Thoracic aorta (tissue), 2 donors: ENCODE data around the gene NES. TPM values are rescaled to one million over a fixed set of nuclear protein-coding genes. Genes with fewer than 3 reads are reported as not detected.

Experiments used
- ATAC-seq: fragments of 150-250 bp; one replicate; pipeline ENCODE4 v1.8.0; 2017; ENCODE audit warnings: low read depth; ENCODE audit not compliant: insufficient number of reproducible peaks, low FRiP score
- DNase-seq: peaks from one replicate; pipeline ENCODE4 v3.0.0-alpha.2; 2020; ENCODE audit warnings: low spot score
- H3K27ac ChIP-seq, 2 donors: fragments of 200-600 bp; sonication (generic); 1 replicate in 1 of 2; 2 replicates in 1 of 2; pipeline ENCODE4 v1.5.1; 2016; ENCODE audit warnings: mild to moderate bottlenecking in 2 of 2, moderate library complexity in 2 of 2
- H3K27me3 ChIP-seq: fragments of 200-600 bp; sonication (generic); replicated peaks from 2 replicates; pipeline ENCODE4 v1.6.0; 2016; ENCODE audit warnings: mild to moderate bottlenecking; ENCODE audit not compliant: insufficient read depth
- H3K36me3 ChIP-seq: fragments of 200-600 bp; sonication (generic); one replicate; pipeline ENCODE4 v1.5.1; 2016
- H3K4me1 ChIP-seq, 2 donors: fragments of 200-600 bp; sonication (generic); 1 replicate in 1 of 2; 2 replicates in 1 of 2; pipeline versions ENCODE4 v1.5.1 to v1.6.0; 2016; ENCODE audit warnings: low read depth in 2 of 2, mild to moderate bottlenecking in 1 of 2; ENCODE audit not compliant: control insufficient read depth in 1 of 2
- H3K4me3 ChIP-seq: fragments of 200-600 bp; sonication (generic); 2 replicates; pipeline ENCODE4 v1.5.1; 2016; ENCODE audit warnings: mild to moderate bottlenecking
- H3K9me3 ChIP-seq: fragments of 200-600 bp; sonication (generic); 2 replicates; pipeline ENCODE4 v1.5.1; 2016
- CTCF ChIP-seq: fragments of 200-600 bp; sonication (generic); IDR thresholded peaks from one replicate; pipeline ENCODE4 v1.5.1; 2019; ENCODE audit warnings: antibody characterized with exemption
- total RNA-seq, 2 donors: library from RNA; depleted of rRNA; stranded (reverse); fragments of >200 nt; gene quantifications; one replicate each; pipeline versions ENCODE4 v1.1.0 to v1.2.3, GENCODE V29; 2016

NES gene
- total RNA-seq, 2 donors from 2014 or later, result 30.6 to 30.9 TPM

- H3K4me3 ChIP-seq, result no peak overlapping the region
- no peaks in the 10 kb centered on the region for H3K27me3 ChIP-seq
- no peak for DNase-seq
- H3K36me3 ChIP-seq, result no peaks in the 10 kb centered on the region
- H3K27ac ChIP-seq, result no peak overlapping the region
- no peak for ATAC-seq
- no peak for TF ChIP-seq CTCF
- H3K4me1 ChIP-seq, result peaks cover 7 to 10% of the 10 kb centered on the region in 2 donors
- no peaks in the 10 kb centered on the region for H3K9me3 ChIP-seq
These were observed 47.3 kb downstream of the NES start for GRCh38 chr1:156629823-156630449.

- DNase-seq (no peak), ATAC-seq (no peak)
- no peak overlapping the region for H3K4me3 ChIP-seq
- H3K27me3 ChIP-seq, result peaks cover 4% of the 10 kb centered on the region
- no peaks in the 10 kb centered on the region for H3K9me3 ChIP-seq
- peaks cover 13 to 22% of the 10 kb centered on the region in 2 donors for H3K4me1 ChIP-seq
- TF ChIP-seq CTCF, result peak; percentile 39
- no peaks in the 10 kb centered on the region for H3K36me3 ChIP-seq
- no peak overlapping the region for H3K27ac ChIP-seq
These were observed 49.8 kb downstream of the NES start for GRCh38 chr1:156627313-156627880.

GRCh38 chr1:156626079-156626438 is 51.1 kb downstream of the NES start:
- ATAC-seq, result no peak
- no peak overlapping the region for H3K27ac ChIP-seq
- peaks cover 13 to 22% of the 10 kb centered on the region in 2 donors for H3K4me1 ChIP-seq
- peaks cover 4% of the 10 kb centered on the region for H3K27me3 ChIP-seq
- H3K36me3 ChIP-seq, result no peaks in the 10 kb centered on the region
- H3K4me3 ChIP-seq, result no peak overlapping the region
- TF ChIP-seq CTCF, result no peak
- no peaks in the 10 kb centered on the region for H3K9me3 ChIP-seq
- no peak for DNase-seq

- no peaks in the 10 kb centered on the region for H3K36me3 ChIP-seq
- DNase-seq (no peak), ATAC-seq (no peak)
- H3K9me3 ChIP-seq, result no peaks in the 10 kb centered on the region
- peaks cover 4% of the 10 kb centered on the region for H3K27me3 ChIP-seq
- no peak overlapping the region for H3K27ac ChIP-seq
- peak; percentile 82 for TF ChIP-seq CTCF
- peaks cover 13 to 22% of the 10 kb centered on the region in 2 donors for H3K4me1 ChIP-seq
- peak overlapping the region; percentile 69 for H3K4me3 ChIP-seq
These were observed 51.6 kb downstream of the NES start for GRCh38 chr1:156625436-156626078.

GRCh38 chr1:156624814-156625435 is 52.3 kb downstream of the NES start:
- DNase-seq, result no peak
- Histone ChIP-seq H3K36me3 (no peaks in the 10 kb centered on the region), H3K9me3 (no peaks in the 10 kb centered on the region)

More at GRCh38 chr1:156624814-156625435, 52.3 kb downstream of the NES start:
- Histone ChIP-seq H3K27ac (no peak overlapping the region), H3K4me1 (peaks cover 13 to 22% of the 10 kb centered on the region in 2 donors), H3K4me3 (peak overlapping the region; percentile 69), H3K27me3 (peaks cover 4% of the 10 kb centered on the region)
- ATAC-seq, result no peak
- TF ChIP-seq CTCF, result no peak
